OCI-LY3 (cell line): ENCODE data around the gene RAPGEF2.

Source experiments
- CTCF ChIP-seq: fragments of 200-600, 300-600 bp; sonication (generic); IDR thresholded peaks from 2 replicates; pipeline ENCODE4 v1.5.1; 2014; ENCODE audit warnings: antibody characterized with exemption, low read length, low read depth
- EZH2phosphoT487 ChIP-seq: fragments of 200-600 bp; shearing (Covaris generic); IDR thresholded peaks from 2 replicates; pipeline ENCODE4 v1.6.1; 2018; ENCODE audit warnings: antibody characterized with exemption, mixed run types, low read depth

- TF ChIP-seq CTCF (no peak), EZH2phosphoT487 (no peak)
These were observed 169.0 kb downstream of the RAPGEF2 start for GRCh38 chr4:159271856-159272255.
